GM19324 (cell line): ENCODE measurements around the gene AFF1.

Experiments
- ATAC-seq: cut with Tn5 transposase; IDR thresholded peaks from one replicate; pipeline ENCODE4 v1.9.1; 2021; ENCODE audit warnings: mild to moderate bottlenecking, moderate library complexity; ENCODE audit not compliant: unreplicated experiment, low FRiP score

The AFF1 gene

GRCh38 chr4:86947501-86948120, 12.8 kb downstream of the AFF1 start:
- ATAC-seq: no peak

GRCh38 chr4:86948276-86948675, 13.5 kb downstream of the AFF1 start:
- ATAC-seq: peak; percentile 40

DNA sequence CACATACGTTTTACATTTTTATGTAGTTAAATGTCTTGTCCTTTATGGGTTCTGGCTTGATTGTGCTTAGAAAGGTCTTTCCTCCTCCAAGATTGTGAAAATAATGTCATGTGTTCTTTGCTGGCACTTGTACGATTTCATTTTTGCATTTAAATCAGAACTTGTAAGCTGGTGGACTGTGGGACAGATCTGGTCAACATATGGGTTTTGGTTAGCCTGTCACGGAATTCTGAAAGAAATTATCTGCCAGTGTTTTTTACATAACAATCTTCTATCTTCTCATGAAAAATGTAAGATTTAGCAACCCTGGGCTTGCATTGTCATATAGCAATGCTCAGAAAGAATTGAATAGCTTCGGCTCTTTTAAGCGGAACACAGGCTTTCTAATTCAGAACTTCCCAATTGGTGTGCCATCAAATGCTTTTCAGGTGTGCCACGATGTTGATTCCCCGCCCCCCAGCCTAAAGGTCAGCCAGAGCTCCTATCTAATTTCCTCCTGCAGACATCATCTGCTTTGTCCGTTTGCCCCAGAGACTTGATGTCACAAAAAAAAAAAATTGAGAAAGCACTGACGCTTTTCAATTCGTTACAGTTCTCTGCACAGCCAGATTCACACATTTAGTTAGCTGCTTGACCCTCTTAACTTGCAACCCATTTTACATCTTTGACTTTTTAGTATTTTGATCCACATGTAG, 16.2 kb downstream of the AFF1 start:
- no peak for ATAC-seq

GRCh38 chr4:86955888-86956451, 21.2 kb downstream of the AFF1 start:
- no peak for ATAC-seq

GRCh38 chr4:86957215-86957614, 22.4 kb downstream of the AFF1 start:
- peak; percentile 22 for ATAC-seq

DNA sequence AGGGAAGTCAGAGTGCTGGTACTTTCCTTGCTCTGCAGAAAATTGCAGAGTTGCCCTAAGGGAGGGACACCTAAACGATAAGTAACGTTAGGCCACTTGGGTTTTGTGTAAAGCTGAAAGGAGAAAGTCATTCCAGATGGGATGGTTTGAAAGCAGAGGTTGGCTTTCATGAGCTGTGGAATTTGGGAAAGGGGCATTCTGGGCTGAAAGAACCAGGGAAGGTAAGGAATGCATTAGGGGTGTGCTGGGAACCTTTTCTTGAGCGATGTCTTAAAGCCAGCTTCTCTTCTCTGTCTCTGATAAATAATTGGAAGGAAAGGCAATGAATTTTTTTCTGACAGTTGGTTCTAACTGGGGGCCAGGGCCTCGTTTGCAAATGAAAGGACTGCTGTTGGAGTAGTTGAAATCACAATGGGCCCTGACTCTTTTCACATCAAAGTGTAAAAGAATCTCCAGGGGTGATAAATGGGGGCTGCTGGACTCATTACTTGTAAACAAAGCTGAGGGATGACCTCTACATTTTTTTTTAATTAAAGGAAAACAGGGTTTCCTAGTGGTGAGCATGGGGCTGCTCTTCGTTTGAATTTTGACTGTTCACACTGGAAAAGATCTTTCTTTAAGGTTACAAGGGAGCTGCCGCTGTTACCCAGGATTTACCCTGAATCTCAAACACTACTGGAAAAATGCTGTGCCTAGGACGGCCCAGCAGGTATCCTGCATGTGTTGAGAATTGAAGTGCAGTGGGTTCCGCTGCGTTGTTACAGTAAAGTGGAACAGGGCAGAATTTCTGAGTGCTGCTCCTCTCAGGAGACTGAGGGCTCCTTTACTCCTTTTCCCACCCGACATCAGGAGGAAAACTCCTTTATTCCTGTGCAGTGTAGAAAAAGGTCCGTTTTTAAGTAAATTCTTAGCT, 25.0 kb downstream of the AFF1 start:
- ATAC-seq: no peak

DNA sequence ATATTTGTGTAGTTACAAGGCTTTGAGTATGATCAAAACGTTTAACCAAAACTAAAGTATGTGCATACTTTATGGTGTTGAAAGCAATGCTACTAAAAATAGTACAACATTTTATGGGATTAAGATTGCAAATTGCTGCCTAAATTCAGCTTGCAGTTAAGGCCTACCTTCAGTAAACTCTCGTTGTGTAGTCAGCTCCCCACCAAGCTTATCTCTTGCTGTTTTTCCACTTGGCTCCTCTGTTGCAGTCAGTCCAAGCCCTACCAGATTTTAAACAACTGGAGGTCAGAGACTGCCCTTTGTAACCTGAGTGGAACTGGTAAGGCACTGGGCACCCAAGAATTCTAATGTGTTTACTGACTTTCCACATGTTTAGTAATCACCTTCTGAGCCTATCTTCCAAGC, 25.7 kb downstream of the AFF1 start:
- no peak for ATAC-seq

DNA sequence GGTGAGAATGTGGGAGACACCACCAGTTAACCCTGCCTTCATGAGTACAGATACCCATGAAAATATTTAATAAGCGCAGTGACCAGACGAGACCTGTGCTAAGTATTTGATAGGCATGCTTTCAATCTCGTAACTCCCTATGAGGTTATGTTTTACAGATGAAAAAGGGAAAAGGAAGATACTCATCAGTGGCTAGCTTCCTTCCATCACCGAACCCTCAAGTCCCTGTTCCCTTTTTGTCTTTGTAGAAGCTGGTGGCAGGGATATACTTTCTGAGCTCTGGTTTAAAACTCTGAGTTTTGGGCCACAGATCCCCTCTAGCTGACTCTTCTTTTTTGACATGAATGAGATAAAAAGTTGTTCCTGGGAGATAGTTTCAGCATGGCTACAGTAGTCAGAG, 26.3 kb downstream of the AFF1 start:
- ATAC-seq: peak; percentile 1

DNA sequence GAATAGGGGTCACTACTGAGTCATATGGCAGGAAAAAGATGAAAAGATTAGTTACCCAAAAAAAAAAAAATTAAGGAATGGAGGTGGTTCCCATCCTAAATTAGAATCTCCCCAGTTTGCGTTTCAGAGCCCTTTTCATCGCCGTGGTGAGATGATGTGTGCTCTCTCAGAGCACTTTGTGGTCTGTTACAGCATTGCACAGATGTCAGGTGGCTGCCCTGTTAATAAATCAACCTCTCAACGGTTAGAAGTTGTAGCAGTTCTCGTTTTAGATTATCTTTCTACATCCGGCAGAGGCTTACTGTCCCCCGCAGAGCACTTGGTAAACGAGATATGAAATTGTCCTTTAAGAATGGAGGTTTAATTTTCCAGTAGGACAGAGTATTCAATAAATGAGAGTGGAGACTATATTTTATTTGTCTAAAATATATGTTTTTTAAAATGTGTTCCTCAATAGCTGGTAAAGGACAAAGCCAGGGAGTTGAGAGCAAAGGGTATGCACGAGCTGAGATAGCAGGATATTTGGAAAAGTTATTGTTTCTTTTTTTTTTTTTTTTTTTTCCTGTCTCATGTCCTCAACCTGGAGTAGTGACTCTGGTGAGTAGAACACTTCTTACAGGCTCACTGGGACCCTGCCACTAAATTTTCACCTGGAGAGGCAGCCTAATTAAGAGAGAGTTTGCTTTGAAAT, 26.9 kb downstream of the AFF1 start:
- peak; percentile 91 for ATAC-seq

DNA sequence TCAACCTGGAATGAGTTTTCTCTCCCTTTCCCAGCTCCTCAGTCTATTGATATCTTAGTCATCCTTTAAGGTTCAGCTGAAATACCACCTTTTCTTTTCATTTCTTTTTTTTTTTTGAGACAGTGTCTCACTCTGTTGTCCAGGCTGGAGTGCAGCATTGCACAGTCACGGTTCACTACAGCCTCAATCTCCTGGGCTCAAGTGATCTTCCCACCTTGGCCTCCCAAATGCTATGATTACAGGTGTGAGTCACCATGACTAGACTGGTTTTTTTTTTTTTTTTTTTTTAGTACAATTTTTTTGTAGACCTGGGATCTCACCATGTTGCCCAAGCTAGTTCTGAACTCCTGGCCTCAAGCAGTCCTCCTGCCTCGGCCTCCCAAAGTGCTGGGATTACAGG, 28.9 kb downstream of the AFF1 start:
- ATAC-seq: no peak

DNA sequence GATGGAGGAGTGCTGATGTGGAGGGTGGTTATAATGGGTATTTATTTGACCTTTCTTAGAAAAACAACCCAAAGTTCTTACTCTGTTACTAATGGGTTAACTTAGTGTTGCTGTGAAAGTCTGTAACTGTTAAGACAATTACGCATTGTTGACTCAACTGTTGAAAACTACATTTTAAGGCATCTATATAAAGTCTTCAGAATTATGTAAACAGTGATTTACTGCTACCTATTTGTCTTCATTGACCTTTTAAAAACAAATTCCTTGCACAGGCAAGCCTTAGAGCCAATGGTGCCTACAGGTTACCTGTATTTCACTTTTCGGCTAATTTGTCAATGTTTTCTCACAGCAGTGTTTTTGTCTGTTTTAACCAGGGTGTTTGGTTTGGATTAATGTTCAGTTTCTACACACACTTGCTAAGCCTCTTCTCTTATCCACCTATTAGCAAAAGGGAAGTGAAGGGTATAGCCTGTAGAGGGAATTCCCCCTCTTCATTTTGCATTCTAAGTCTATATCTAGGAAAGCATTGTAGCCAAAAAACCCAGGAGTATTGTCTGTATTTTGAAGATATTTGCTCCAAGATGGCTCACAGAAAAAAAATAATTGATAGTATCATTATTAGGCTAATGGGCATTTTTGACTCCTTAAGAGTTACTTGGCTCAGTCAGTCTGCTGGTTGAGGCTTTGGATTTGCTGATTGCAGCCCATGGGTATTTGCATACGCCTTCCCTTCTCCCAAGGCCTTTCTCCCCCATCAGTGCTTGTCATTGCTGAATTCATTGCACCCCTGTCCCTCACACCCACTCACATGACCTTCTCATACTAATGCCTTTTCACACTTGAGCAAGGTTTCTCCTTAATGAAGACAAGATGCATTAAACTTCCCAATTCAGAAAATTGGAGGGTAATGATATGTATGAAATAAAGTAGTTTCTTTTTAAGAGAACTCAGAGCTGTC, 30.5 kb downstream of the AFF1 start:
- no peak for ATAC-seq

DNA sequence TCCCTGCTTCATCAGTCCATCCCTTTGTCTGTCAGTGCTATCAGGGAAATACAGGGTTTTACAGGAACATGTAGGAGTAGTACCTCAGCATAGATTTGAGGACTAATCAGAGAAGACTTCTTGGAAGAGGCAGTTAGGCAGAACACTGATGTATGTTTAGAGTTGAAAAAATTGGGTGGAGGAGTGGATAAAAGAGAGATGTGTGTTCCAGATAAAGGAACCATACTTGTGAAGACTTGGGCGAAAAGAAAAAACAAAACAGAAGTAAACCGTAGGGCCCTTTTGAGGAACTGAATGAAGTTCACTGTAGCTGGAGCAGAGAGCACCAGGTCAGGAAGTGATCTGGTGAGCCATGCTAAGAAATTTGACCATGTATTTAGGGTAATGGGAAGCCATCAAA, 32.3 kb downstream of the AFF1 start:
- ATAC-seq: no peak

- no peak for ATAC-seq
Observed at GRCh38 chr4:86967798-86968197, 33.0 kb downstream of the AFF1 start.

GRCh38 chr4:86968547-86968946, 33.7 kb downstream of the AFF1 start:
- ATAC-seq: no peak

DNA sequence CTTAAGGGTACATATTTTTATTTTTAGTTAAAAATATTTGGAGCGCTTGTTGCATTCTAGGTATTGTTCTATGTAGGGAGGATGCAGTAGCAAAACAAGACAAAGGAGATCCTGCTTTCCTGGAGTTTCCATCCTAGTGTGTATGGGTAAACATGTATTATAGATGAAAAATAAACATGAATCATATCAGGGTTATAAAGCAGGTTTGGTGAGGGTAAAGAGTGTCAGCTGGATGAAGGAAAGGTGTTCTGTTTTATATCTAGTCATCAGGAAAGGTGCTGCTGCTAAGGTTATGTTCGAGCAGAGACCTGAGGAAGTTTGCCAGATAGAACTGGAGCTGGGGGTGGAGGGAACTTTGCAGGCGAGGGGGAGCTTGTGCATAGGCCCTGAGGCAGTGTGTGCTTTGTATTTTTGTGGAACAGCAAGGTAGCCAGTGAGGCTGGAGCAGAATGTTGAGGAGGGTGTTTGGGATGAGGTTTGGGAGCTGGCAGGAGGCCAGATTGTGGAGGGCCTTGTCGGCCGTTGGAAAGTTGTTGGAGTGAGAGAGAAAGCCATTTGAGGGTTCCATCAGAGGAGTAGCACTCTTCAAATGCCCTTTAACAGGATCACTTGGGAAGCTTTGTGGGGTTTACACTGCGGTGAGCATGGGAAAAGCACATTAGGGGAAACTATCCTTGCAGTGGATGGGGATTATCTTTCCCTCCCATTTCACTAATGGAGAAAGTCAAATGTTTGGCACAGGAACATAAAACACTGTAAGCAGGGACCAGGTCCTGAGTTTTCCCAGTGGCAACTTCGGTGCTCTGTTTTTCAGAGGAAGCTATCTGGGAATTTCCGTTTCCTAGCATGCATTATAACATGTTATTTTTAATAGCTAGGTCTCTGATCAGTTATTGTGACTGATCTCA, 35.9 kb downstream of the AFF1 start:
- no peak for ATAC-seq

DNA sequence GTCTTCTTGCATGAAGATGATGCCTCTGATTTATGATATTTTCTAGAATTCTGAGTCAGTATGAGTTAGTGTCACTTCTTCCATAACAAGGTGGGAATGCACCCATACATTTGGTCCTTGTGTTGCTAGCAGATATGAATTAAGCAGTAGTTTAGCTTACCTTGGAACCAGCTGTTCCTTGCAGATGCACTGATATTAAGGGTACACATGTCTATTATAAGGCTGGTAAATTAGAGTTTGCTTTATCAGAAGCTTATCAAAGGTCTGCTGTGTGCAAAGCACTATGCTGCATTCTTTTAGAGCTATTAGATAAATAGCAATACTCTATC, 36.5 kb downstream of the AFF1 start:
- ATAC-seq: no peak

DNA sequence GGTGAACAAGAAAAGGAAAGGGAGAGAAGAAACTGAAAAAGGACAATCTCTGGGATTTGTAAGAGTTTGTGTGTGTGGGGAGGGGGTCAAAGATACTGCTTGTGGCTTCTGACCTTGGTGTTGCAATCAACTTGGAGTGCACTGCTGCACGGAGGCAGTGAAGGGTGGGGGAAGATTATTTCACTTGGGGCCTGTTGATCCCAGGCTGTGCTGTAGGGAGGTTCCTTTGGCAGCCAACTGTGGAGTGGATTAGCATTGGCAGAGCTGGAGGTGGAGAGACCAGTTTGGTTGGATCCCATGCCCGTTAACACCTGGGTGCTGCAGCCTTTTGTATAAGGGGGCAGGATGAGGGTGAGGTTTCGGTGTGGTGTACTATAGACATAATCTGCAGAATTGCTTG, 38.2 kb downstream of the AFF1 start:
- ATAC-seq: no peak

- no peak for ATAC-seq
Observed at GRCh38 chr4:86973668-86974067, 38.9 kb downstream of the AFF1 start.
